Activated CD4-positive, CD25-positive, alpha-beta regulatory T cell treated with anti-CD3 and anti-CD28 coated beads, Interleukin-2, amount 50 U/mL, for 16 hours (primary cell): ENCODE measurements around the gene RBM43.
"Not testable (repeated sequence)": the region's sequence is repeated elsewhere in the genome, so short reads cannot be mapped to it uniquely, and the experiment has no call there.

Experiments used
- DNase-seq: peaks from one replicate; pipeline ENCODE4 v3.0.0-alpha.2; 2020; ENCODE audit warnings: low read depth, low spot score

Gene RBM43

GRCh38 chr2:151261231-151261976 lies at the start of gene RBM43:
RBM43 (minus strand) TSS chr2:151261863; CDS start chr2:151261727, 136 bp downstream.
- DNase-seq = peak; percentile 70

- DNase-seq = not testable (repeated sequence)
Observed at GRCh38 chr2:151310313-151310712, 48.6 kb upstream of the RBM43 start.

GRCh38 chr2:151306621-151307020 lies 45.0 kb upstream of the RBM43 start:
- no peak for DNase-seq

GRCh38 chr2:151305129-151305691 lies 43.5 kb upstream of the RBM43 start:
- DNase-seq = no peak

GRCh38 chr2:151302879-151303278 lies 41.2 kb upstream of the RBM43 start:
- no peak for DNase-seq

GRCh38 chr2:151302404-151302803 lies 40.7 kb upstream of the RBM43 start:
- no peak for DNase-seq

GRCh38 chr2:151299920-151300539 lies 38.4 kb upstream of the RBM43 start:
- DNase-seq = no peak

- no peak for DNase-seq
Observed at GRCh38 chr2:151297882-151298281, 36.2 kb upstream of the RBM43 start.

GRCh38 chr2:151295926-151296325 lies 34.3 kb upstream of the RBM43 start:
- not testable (repeated sequence) for DNase-seq

GRCh38 chr2:151292546-151292945 lies 30.9 kb upstream of the RBM43 start:
- no peak for DNase-seq

- no peak for DNase-seq
Observed at GRCh38 chr2:151292141-151292540, 30.5 kb upstream of the RBM43 start.

- no peak for DNase-seq
Observed at GRCh38 chr2:151291224-151291623, 29.6 kb upstream of the RBM43 start.

GRCh38 chr2:151289972-151290866 lies 28.6 kb upstream of the RBM43 start:
- no peak for DNase-seq

GRCh38 chr2:151287513-151288250 lies 26.0 kb upstream of the RBM43 start:
- no peak for DNase-seq

- no peak for DNase-seq
Observed at GRCh38 chr2:151282401-151282800, 20.7 kb upstream of the RBM43 start.

GRCh38 chr2:151280271-151280670 lies 18.6 kb upstream of the RBM43 start:
- DNase-seq = no peak

GRCh38 chr2:151278487-151278886 lies 16.8 kb upstream of the RBM43 start:
- DNase-seq = no peak

GRCh38 chr2:151277067-151277466 lies 15.4 kb upstream of the RBM43 start:
- DNase-seq = no peak

- DNase-seq = no peak
Observed at GRCh38 chr2:151275291-151275690, 13.6 kb upstream of the RBM43 start.

GRCh38 chr2:151271824-151272223 lies 10.2 kb upstream of the RBM43 start:
- DNase-seq = no peak
